Stimulated activated CD4-positive, alpha-beta T cell treated with anti-CD3 and anti-CD28 coated beads, Interleukin-2, amount 100 ng/mL, for 24 hours (primary cell): Measurements from ENCODE around the gene PPIF.

Source experiments
- DNase-seq, 2 donors: peaks; one replicate each; pipeline ENCODE4 v3.0.0-alpha.2; 2020

PPIF gene

DNA sequence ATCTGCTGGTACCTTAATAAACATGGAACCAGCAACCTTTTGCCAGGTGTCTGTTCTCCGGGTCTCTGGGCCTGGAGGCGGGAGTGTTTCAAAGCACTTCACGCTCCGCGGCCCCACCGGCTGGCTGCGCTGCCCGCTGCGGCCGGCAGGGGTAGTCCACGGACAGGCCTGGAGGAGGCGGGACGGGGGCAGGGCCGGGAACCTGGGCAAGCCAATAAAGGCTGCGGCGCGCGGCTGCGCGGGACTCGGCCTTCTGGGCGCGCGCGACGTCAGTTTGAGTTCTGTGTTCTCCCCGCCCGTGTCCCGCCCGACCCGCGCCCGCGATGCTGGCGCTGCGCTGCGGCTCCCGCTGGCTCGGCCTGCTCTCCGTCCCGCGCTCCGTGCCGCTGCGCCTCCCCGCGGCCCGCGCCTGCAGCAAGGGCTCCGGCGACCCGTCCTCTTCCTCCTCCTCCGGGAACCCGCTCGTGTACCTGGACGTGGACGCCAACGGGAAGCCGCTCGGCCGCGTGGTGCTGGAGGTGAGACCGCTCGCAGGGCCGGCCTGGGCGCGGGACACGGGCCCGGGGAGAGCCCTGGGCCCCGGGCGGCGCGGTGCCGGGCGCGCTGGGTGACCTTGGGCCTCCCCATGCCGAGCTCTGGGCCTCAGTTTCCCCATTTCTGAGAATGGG, at the start of gene PPIF:
Gene PPIF (plus strand): TSS at position 244 of the 668 bp plus-strand sequence. CDS start 80 bp downstream, at position 324.
- DNase-seq = peak; percentile 94 to 96

DNA sequence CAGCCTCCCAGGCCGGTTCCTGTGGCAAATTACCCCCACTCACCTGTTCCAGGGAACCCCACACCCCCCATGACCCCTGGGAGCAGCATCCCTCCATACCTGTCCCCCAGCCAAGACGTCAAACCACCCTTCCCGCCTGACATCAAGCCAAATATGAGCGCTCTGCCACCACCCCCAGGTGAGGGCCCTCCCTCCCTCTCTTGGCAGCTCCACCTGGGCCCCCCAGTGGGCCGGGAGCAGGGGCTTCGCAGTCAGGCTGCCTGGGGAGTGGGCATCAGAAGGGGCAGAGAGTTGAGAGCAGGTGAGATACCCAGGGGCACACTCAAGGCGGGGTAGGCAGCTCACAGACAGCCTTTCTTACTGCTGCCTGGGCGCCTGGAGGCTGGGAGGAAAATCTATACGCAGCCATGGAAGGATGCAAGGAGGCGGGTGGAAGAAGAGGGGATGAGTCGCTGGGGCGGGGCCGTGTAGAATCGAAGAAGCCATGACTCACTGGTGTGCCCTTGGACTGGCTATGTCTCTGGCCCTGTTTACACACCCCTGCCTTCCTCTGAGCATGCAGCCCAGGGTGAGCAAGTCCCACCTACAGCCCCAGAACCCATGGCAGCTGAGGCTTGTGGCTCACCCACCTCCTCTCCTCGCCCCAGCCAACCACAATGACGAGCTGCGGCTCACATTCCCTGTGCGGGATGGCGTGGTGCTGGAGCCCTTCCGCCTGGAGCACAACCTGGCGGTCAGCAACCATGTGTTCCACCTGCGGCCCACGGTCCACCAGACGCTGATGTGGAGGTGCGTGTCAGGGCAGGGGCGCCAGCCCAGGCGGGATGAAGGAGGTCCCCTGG, 48.6 kb upstream of the PPIF start:
- DNase-seq = peak; percentile 57 to 69

DNA sequence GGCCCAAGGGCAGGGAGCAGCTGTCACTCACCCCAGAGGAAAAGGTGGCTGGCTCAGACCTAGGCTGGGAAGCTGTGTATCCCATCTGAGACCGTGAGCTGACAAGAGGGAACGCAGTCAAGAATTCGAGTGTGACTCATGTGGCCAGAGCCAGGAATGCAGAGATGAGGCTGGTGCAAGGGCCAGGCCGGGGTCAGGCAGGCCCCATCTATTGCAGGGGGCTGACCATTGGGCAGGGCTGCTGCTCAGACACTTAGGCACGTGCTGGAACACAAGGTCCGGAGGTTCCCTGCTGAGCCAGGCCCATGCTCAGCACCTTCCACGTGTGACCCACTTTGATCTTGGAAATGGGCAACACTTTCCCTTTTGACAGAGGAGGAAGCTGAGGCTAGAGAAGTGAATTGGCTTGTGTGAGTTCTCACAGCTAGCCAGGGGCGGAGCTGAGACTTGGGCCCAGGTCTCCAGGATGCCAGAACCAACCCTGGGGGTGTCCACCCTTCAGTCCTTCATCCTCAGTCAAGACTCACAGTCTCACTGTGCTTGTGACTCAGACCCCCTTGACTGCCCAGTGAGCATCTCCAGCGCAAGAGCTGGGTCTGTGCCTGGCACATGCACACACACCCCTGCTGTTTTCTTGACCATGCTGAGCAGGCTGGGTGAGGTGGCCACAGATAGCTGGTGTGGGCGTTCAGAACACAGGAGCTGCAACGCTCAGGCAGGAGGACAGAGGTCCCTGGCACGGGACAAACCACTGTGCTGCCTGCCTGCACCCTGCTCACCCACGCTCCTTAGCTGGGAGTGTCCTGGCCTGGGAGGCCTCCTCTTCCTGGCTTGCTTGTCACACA, 47.6 kb upstream of the PPIF start:
- no peak for DNase-seq

DNA sequence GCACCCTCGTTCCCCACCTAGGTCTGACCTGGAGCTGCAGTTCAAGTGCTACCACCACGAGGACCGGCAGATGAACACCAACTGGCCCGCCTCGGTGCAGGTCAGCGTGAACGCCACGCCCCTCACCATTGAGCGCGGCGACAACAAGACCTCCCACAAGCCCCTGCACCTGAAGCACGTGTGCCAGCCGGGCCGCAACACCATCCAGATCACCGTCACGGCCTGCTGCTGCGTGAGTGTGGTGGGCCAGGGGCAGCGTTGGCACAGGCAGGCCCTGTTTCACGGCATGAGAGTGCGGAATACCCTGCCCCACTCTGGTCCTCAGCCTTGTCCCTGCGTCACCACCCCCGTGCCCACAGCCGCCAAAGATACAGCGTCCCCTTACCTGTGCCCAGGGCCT, 46.6 kb upstream of the PPIF start:
- no peak for DNase-seq

DNA sequence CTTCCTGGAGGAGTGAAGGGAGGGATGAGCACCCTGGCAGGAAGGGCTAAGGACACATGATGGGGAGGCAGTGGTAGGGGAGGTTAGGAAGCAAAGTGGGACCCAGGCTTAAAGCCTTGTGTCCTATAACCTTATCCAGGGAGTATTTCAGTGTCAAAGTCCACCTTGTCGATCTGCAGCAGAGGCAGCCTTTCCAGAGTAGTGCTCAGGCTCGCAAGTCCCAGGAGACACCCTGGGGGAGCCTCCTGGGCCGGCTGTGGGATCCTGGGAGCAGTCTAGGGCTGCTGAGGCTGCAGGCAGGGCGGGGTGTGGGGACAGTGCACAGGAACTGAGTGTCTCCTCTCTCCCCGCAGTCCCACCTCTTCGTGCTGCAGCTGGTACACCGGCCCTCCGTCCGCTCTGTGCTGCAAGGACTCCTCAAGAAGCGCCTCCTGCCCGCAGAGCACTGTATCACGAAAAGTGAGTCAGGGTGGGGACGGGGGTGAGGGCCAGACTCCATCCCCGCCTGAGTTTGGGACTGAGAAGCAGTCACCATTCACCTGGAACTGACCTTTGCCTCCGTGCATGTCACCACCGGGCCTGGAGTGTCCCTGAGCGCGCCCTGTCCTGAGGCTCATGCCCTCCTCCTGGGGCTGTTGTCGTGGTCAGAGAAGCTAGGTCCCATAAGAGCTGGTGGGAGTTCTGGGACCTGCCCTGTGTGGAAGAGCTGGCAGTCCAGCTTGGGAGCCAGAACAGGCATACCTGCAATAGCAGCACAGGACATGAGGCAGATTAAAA, 45.3 kb upstream of the PPIF start:
- no peak for DNase-seq

DNA sequence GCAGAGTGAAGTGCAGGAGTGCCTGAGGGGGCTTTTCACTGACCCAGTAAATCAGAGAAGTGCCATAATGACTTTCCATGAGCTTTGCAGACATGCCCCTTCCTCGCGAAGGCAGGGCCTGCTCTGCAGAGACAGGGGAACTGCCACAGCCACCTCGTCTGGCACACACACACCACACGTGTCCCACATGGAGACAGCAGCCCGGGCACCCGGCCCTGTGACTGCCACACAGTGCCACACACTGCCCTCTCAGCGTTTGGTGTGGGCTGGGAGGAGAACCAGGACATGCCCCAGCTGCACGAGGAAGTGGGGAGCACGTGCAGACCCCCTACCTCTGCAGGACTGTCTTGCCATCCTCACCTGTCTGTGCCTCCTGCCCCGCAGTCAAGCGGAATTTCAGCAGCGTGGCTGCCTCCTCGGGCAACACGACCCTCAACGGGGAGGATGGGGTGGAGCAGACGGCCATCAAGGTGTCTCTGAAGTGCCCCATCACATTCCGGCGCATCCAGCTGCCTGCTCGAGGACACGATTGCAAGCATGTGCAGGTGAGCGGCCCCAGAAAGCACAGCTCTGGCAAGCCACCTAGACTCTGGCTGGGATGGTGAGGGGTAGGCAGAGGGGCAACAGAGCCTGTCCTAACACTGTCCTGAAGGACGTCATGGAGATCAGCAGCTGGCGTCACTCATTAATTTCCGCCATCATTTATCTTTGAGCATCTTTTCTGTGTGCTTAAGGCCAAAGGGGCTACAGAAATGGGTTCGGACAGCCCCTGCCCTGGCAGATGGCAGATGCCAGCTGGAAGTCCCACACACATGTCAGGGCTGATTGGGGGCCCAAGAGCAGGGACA, 43.4 kb upstream of the PPIF start:
- DNase-seq = no peak

DNA sequence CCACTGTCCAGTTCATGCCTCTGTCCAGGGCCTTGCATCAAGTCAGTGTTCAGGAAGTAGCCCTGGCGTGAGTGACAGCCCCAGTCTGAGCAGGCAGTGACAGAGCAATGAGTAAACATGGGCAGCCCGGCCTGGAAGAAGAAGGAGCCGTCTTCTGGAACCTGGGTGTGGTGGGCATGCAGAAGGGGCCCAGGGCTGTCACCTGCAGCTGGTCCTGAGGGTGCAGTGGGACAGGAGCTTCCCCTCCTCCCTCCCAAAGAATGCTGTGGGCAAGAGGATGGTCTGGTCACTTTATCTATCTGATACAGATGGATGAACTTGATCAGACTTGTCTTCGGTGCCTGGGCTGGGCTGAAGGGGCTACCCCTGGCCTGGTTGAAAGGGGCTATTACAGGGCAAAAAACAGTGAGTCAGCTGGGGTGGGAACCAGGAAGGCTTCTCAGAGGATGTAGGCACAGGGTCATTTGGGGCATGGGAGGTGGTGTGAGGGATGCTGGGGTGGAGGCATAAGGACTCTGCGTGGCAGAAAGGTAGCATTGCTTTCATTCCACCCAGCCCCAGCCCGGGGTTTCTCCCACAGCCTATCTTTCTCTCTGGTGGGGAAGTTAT, 42.7 kb upstream of the PPIF start:
- no peak for DNase-seq

DNA sequence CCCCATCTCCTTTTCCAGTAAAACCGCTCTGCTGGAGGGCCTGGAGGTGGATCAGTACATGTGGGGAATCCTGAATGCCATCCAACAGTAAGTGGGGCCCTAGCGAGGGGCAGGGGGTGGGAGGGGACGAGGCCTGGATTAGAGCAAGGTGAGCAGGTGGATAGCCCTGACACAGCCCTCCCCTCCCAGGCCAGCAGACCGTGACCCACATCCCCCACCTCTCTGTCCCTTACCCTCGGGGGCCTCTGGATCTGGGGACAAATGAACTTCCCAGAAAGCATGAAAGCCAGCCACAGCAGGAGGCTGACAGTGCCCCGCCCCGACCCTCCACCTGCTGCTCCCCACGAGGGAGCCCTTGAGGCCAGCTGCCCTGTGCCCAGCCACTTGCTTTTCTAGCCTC, 41.8 kb upstream of the PPIF start:
- no peak for DNase-seq

DNA sequence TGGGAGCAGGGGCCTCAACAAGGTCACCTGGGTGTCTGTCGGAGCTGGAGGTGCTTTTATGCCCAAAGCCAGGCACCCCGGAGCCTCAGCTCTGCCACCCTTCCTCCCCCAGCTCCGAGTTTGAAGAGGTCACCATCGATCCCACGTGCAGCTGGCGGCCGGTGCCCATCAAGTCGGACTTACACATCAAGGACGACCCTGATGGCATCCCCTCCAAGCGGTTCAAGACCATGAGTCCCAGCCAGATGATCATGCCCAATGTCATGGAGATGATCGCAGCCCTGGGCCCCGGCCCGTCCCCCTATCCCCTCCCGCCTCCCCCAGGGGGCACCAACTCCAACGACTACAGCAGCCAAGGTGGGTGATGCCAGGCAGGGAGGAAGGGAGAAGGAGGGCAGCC, 41.3 kb upstream of the PPIF start:
- DNase-seq = no peak

DNA sequence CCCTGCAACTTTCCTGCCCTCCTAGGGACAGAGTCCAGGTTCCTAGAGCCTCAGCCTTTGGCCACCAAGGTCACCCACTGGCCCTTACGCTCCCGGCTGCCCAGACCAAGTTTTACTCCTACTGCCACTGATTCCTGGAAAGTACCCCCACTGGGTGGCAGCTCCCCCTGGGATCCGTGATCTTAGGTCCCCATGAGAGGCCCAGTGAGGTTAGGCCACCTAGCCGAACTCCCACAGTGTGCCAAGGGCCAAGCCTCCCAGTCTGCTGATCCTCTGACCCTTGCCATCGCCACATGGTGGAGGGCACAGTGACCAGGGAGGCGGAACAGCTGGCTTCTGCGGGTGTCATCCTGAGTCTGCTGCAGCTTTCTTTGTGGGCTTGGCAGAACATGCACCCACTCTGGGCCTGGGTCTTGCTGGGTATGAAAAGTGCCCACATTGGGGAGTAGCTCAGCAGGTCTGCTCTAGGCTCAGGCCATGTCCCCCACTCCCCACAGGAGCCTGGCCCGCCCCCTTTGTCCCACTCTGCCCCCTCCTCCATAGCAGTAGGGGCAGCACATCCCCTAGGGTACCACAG, 40.5 kb upstream of the PPIF start:
- DNase-seq = no peak

DNA sequence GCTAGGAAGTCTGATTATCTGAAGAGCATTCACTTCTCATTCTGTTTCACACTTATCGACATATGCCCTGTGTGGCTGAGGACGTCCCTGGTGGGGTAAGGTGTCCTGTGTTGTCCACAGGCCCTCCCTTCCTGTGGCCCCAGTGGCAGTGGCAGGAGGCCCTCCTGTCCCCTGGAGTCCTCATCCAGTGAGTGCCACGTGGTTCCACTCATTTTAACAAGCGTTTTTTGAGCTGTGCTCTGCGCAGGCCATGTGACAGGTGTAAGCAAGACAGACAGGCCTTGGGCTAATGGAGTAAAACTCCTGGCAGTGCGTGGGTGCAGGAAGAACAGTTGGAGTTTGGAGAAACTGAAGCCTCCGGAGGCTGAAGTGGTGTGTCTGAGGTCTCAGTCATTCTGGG, 39.3 kb upstream of the PPIF start:
- no peak for DNase-seq

DNA sequence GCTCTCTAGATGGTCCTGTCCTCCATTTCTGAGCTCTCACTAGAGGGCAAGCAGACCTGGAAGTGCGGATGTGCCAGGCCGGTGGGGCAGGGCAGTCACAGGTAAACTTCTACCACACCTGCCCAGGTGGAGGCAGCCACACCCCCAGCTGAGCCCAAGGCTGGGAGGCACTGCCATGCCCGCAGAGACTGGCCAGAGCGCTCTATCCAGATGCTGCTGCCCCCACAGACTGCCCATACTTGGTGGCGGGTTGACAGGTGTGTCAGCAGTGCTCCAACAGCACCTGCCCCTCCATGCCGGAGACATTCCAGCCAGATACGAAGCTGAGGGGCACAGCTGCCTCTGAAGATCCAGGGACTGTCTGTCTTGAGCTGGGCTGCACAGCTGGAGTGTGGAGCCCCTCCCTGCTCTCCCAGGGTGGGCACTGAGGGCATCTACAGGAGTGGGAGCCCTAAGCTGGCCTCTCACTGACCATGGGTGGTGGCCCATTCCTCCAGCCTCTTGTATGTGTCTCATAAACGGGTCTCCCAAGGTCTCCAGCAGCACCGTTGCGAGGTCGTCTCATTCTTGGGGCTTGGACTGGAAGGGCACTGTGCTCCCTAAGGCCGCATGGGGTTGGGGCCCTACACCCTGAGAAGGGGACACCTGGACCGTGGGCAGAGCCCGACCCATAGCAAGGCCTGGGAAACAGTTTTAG, 38.2 kb upstream of the PPIF start:
- DNase-seq = no peak

DNA sequence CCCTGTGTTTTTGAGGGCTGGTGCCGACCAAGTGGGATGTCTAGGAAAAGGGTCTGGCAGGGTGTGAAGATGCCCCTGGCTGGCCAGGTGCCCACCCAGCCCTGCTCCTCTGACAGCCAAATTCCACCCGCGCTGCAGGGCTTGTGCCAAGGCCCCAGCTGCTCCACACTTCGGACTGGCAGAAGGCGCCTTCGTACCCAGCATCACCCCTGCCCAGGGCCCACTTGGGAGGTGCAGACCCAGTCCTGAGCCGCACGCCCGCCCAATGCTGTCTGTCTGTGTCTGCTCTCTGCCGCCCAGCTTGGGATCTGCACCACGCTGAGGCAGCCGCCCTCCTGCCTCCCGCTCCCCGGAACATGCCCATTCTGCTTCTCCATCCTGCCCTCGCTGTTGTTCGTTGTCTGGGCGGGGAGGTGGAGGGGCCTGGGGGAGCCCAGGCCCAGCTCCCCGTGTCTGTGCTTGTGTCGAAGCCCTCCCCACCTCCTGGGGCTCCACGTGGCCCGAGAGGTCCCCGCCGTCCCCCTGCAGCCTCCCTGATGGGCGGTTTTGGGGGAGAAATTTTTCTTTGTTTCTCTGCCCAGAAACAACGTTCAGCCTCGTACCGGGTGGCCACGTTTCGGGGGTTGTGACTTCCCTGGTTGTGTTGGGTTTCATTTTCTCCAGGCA, 36.9 kb upstream of the PPIF start:
- no peak for DNase-seq

DNA sequence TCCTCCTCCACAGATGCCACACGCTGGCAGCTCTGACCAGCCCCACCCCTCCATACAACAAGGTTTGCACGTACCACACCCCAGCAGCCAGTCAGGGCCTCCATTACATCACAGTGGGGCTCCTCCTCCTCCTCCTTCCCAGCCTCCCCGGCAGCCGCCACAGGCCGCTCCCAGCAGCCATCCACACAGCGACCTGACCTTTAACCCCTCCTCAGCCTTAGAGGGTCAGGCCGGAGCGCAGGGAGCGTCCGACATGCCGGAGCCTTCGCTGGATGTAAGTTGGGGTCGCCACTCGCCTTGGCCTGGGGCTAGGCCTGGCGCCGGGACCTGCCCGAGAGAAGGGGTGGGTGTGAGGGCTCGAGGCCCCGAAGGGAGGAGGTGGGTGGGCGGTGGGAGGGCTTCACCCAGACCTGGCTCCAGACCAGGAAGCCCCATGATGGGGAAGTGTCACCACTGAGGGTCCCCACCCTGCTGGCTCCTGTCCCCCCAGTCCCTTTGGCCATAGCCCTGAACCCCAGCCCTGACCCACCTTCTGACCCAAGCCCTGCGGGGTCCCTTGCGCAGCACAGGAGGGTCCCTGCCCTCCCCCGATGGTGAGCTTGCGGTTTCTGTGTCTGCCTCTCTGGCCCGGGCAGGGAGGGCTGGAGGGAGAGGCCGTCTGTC, 36.2 kb upstream of the PPIF start:
- no peak for DNase-seq

DNA sequence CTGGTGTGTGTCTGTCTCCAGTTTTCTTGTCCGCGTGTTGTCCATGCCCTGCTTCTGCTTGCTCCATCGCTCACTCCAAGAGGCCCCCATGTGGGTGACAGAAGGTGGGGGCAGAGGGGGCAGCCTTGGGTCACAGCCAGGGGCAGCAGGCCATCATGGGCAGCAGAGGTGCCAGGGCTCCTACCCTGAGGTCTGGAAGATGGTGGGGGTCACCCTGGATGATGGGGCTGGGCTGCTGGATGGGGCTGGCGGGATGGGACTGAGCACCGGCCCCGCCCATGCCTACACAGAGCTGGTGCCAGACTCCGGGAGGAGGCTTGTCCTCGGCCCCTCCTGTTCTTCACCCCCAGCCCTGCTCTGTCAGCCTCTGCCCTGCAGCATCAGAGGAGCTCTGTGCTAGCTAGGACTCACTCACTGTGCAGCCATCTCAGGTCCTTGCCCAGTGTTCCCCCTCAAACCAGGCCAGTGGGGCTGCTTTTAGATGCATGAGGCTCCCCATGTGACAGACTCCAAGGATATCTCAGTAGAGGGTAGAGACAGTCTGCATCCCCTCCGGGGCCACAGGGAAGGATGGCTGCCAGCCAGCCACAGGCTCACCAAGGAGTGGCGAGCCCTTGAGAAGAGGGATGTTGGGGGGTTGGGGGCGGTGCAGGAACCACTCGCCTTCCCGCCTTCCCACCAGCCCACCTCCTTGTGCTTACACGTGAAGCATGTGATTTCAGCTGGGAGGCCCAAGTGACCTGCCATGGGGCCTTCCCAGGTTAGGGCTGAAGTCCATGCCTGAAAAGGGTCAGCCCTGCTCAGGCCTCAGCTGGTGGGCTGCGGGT, 35.5 kb upstream of the PPIF start:
- DNase-seq = no peak

DNA sequence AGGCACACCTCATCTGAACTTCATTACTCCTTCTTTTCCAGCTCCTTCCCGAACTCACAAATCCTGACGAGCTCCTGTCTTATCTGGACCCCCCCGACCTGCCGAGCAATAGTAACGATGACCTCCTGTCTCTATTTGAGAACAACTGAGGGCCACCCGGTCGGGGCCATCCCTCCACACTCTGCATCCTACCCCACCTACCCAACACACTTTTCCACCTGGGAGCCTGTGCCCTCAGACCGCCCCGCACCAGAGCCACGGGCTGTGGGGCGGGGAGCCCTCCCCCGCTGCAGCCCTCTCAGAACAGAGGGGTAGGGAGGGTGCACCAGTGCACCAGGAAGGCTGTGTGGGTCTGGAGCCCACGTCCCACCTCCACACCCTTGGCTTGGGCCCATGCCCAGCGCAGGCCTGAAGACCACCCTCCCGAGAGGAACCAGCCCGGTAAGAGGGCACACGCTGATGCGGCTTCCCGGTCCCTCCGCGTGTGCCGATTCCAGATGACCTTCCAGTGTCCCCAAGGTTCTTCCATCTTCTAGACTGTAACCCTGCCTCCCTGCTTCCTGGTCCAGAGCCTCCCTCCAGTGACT, 34.6 kb upstream of the PPIF start:
- no peak for DNase-seq

DNA sequence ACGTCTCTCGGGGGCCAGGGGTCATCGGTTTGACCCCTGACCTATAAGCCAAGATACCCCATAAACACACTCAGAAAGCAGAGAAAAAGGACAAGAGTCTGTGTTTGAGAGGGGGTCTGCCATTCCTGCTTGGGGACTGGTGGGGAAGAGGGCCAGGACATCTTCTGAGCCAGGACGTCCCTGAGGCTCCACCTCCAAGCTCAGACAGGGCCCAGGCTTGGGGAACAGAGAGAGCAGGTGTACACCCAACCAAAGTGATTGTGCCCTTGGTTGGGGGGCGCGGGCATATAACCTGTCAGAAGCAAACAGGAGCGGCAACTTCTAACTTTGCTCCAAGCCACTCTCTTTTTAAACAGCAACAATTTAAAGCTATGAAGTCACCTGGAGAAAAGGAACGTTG, 33.9 kb upstream of the PPIF start:
- DNase-seq = no peak

DNA sequence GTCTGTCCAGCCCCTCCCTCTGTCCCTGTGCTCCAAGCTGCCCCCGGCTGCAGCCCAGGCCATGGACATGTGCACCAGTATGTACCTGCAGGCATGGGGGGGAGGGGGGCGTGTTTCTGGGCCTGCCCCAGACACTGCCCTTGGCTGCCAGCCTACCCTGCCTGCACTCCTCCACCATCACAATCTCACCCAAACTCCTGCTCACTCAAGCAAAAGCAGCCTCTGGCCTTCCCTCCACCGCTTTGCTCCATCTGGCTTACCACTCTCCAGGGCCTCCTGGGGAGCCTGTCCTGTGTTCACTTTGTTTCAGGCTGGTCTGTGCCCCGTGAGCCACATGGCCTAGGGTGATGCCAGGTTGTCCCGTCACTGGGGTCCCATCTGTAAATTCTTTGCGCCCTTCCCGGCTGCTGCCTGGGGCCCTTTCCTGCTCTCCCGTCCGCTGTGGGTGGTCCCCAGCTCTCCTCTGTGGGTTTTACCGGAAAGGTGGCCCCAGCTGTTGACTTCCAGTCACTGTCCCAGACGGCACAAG, 33.3 kb upstream of the PPIF start:
- DNase-seq = no peak
